Measurements from ENCODE around the gene MGAT5B.
A peak's percentile ranks its signal among the peaks of the same experiment; 100 is the strongest.

MGAT5B gene

GRCh38 chr17:76906463-76906862 lies 38.3 kb downstream of the MGAT5B start:
- no peak for FAIRE-seq

DNA sequence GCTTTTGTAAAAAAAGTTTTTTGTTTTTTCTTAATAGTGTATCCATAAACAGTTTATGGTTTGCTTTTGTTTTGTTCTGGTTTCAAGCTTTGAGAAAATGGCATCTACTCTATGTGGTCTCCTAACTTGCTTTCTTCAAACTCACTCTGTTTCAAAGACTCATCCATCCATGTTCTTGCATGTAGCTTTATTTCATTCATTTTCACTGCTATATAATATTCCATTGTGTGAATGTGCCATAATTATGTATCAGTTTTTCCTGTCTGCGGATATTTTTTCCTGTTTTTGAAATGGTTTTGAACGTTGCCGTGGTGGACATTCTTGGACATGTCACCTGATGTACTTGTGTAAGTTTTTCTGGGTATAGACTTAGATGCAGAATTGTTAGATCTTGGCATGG lies 39.1 kb downstream of the MGAT5B start:
- no peak for FAIRE-seq

- FAIRE-seq, result no peak
Observed at GRCh38 chr17:76909971-76910760, 42.0 kb downstream of the MGAT5B start.

- no peak for FAIRE-seq
Observed at GRCh38 chr17:76911299-76912017, 43.3 kb downstream of the MGAT5B start.

DNA sequence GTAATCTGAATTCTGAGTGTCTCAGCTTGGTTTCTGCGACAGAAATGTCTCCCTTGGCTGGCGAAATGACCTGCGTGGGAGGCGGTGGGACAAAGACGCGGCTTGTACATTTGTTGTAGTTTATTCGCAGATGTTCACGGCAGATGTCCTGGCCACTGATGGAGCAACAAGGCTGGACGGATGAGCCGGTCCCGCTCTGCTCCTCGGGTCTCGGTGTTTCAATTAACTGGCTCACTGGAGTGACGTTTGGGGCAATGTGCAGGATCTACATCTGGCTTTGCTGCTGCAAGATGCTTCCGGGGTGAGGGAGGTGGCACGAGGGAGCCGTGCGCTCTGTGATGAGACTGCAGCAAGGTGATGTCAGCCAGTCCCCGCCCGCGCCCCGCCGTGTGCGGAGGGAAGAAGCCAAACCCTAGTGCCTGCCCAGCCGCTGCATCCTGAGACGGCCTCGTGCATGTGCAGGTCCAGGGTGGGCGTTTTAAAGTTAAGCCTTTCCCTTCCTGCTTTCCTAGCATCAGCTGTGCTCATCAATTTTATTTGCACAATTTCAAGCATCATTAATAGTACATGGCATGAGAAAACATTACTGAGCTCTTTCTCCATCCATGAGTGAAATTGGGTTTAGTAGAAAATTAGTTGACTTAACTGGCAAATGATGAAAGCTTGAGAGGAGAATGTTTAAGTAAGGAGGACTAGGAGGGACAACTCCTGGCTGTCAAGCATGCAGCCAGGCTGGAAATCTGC lies 44.4 kb downstream of the MGAT5B start:
- peak; percentile 79 for FAIRE-seq

GRCh38 chr17:76914937-76915336 lies 46.7 kb downstream of the MGAT5B start:
- no peak for FAIRE-seq

DNA sequence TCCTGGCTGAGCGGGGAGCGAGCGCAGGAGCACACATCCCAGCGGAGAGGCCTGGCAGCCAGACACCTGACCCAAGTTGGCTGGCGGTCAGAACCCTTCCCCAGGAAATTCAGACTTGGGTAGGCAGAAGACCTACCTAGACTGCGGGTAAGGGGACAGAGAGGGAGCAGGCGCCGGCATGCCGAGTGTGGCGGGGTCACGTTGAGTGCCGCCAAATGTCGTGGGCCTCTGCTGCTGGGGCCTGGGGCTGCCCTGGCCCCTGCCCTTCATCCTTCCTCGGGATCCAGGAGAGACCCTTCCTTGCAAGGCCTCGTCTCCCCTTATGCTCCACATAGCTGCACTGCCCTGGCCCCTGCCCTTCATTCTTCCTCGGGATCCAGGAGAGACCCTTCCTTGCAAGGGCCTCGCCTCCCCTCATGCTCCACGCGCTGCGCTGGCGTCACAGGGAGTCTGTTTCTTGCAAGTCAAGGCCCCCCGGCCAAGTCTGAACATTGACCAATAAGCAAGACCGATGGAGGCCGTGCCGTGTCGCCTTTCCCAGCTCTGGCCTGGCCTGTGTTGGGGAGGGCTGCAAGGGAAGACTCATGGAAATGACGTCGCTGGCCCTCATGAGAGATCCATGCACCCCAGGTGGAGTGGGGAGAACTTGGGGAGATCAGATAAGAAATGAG lies 47.8 kb downstream of the MGAT5B start:
- FAIRE-seq, result no peak

- FAIRE-seq, result no peak
Observed at GRCh38 chr17:76917829-76918228, 49.6 kb downstream of the MGAT5B start.

- FAIRE-seq, result no peak
Observed at GRCh38 chr17:76918811-76919210, 50.6 kb downstream of the MGAT5B start.

- FAIRE-seq, result no peak
Observed at GRCh38 chr17:76920364-76921139, 52.3 kb downstream of the MGAT5B start.

GRCh38 chr17:76921340-76922036 lies 53.3 kb downstream of the MGAT5B start:
- FAIRE-seq, result no peak

DNA sequence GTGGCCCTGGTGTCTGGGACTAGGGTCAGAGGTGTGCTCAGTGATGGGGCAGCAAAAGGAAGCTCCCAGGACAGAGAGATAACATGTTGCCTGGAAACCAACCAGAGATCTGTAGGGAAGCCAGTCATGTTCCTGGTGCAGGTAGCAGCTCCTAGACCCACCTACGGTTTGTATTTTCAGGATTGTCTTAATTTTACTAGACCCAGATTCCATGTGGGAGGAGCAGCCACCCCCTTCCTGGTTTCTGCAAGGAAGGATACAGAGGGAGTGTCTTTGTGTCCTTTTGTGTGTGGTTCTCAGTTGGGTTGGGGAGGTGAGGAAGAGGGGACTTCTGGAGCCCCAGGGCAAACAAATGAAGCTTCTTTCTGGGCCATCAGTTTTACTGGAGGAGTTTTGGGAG lies 53.9 kb downstream of the MGAT5B start:
- no peak for FAIRE-seq

GRCh38 chr17:76922967-76923366 lies 54.8 kb downstream of the MGAT5B start:
- no peak for FAIRE-seq

DNA sequence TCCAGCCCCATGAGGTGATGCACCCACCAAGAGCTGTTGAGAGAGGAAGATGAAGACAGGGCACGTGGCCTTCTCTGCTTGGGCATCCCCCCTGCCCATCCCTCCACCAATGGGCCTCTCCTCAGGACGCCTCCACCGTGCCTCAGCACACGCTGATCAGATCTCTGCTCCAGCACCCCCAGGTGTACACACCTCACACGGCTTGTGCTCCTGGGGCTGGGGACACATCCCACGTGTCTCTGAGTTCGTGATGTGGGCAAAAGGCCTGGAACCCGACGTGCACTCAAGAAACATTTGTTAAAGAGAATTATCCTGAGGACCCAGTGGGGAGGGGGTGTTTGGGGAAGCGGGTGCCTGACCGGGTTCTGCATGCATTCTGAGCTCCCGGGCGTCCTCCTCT lies 55.3 kb downstream of the MGAT5B start:
- no peak for FAIRE-seq

- no peak for FAIRE-seq
Observed at GRCh38 chr17:76924345-76925342, 56.4 kb downstream of the MGAT5B start.

- FAIRE-seq, result no peak
Observed at GRCh38 chr17:76925441-76925891, 57.3 kb downstream of the MGAT5B start.

DNA sequence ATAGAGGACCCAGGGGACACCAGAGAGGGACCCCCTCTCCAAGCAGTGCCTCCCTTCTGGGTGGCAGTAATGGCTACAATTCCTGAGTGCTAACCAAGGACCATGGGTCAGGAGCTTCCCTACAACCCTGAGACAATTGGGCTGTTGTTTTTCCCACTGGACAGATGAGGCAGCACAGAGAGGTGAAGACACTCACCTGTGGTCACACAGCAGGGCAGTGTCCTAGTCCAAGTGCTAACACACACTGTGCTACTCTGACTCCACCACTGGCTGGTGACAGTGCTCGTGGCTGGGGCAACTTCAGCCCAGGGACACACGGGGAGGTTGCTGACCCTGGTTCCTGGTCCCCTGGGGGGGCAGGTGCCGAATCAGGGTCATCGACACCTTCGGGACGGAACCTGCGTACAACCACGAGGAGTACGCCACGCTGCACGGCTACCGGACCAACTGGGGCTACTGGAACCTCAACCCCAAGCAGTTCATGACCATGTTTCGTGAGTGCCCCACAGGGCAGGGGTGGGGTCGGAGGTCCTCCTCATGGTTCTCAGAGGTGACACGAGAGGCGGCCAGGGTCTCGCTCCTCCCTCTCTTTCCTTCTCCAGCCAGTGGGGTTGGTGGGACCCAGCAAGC lies 58.1 kb downstream of the MGAT5B start:
- no peak for FAIRE-seq

GRCh38 chr17:76927577-76927976 lies 59.4 kb downstream of the MGAT5B start:
- FAIRE-seq, result no peak

DNA sequence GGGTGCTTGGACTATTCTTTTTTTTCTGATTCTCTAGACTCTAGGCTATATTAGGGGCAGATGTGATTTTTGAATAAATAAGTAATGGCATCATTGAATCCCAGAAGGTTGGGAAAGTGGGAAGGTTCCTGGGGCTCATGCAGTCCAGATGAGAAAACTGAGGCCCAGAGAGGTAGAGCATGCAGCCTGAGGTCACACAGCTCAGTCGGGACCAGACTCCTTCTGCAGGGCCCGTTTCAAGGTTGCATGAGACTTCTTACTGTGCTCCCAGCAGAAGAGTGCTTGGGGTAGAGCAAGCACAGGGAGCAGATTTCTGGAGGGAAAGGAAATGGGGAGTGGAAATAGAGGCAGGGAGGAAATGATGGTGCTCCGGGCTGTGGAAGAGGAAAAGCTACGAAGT lies 59.8 kb downstream of the MGAT5B start:
- no peak for FAIRE-seq

GRCh38 chr17:76929148-76929547 lies 60.9 kb downstream of the MGAT5B start:
- no peak for FAIRE-seq
